Hematopoietic multipotent progenitor cell treated with erythropoietin and hydrocortisone succinate and interleukin-3 and kit ligand, for 17 days (in vitro differentiated cells): ENCODE data around the gene HOXC9.
"Not testable (repeated sequence)": the region's sequence is repeated elsewhere in the genome, so short reads cannot be mapped to it uniquely, and the experiment has no call there.

ENCODE experiments used
- DNase-seq: peaks from one replicate; pipeline ENCODE4 v3.0.0-alpha.2; 2015; ENCODE audit warnings: low spot score

Gene HOXC9

DNA sequence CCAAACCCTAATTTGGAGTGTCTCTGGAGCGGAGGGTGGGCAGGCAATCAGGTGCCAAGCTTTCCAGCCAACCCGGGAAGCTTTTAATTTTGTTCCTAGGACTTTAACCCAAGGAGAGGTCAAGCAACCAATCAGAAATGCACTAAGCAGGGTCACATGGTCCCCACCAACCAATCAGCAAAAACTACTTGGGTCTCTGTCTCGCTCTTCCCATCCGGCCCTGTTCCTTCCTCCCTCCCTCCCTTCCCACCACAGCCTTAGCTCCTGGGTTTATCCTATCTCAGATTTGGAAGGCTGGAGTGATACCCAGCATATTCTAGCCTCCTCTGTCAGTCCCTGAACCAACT is 40.2 kb downstream of the HOXC9 start:
- DNase-seq = no peak

DNA sequence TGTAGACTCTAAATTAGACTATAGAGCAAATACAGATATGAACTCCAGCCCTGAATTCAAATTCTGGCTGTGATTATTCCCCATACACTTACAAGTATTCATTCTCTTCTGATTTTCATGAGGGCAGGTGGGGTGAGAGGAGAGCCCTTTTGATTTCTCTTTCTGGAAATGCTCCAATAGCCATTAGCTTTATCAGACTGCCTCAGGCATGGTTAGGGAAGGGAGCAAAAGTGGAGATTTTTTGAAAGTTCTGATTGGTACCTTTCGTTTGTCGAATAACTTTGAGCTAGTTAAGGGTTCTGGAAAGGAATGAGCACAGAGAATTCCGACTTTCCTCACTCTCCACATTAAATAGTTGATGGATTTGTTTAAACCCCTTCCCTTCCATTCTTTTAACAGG is 40.7 kb downstream of the HOXC9 start:
- no peak for DNase-seq

DNA sequence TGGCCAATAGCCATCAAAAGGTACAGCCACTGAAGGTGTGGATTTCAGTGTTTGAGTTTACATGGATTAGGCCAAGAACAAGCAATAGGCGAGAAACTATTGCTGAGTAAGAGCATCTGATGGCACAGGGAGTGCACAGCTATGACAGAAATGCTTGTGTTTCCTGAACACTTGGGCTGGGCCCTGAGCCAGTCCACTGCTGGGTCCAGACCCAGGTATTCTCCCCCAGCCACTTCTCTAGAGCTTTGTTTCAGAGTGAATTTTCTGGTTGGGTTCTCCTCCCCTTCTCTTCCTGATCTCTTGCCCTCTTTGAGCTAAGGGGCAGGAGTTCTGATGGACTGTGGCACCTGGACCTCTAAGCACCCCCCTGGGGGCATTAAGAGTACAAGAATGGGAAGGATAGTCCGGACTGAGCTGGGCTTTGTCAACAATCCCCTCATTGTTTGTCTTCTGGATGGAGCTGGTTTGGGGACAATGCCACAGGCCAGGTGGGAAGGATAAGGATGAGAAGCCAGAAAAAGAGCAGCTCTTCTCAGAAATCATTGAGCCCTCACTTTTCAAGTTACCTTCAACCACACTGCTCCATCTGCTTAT is 41.2 kb downstream of the HOXC9 start:
- no peak for DNase-seq

DNA sequence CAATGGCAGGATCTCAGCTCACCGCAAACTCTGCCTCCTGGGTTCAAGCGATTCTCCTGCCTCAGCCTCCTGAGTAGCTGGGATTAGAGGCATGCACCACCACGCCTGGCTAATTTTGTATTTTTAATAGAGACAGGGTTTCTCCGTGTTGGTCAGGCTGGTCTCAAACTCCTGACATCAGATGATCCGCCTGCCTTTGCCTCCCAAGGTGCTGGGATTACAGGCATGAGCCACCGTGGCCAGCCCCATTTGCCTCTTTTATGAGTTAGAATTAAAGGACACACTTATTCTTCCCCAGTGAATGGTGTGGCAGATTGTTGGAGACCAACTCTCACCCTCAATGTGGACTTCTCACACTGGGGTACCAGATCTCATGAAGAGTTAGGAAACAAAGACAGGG is 42.1 kb downstream of the HOXC9 start:
- DNase-seq = not testable (repeated sequence)

DNA sequence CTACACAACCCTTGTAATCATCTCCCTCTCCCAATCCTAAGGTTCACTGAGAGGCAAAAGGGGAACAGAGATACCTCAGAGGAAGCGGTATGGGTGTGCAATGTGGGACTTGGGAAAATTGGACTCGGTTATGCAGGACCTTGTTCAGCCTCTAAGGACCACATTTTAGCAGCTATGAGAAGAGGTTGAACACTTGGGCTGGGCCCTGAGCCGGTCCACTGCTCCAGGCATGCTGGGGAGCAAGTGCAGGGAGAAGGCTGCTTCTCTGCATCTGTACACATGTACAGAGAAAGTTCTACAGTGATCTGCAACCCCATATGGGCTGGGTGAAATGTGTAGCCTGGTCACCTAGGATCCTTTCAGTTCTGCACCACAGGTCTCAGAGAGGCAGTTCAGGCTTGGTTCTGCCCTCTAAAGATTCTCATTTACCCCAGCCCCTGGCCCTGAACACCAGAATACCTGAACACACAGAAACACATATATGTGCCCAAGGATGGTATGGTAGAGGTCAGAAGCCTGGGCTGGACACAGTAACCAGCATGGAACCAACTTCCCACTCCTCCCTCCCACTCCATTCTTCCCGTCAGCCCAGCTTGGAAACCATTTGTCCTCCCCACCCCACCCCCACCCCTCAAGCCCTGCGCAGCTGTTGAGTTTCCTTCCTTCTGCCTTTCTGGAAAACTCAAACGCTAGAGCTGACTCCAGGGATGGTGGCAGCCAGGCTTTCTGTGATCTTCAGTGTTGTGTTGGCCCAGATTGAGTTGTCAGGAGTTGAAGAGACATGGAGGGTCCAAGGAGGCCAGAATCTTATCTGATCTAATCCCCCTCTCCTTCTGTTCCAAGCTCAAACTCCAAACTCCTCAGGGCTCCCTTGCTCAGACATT is 43.3 kb downstream of the HOXC9 start:
- no peak for DNase-seq

DNA sequence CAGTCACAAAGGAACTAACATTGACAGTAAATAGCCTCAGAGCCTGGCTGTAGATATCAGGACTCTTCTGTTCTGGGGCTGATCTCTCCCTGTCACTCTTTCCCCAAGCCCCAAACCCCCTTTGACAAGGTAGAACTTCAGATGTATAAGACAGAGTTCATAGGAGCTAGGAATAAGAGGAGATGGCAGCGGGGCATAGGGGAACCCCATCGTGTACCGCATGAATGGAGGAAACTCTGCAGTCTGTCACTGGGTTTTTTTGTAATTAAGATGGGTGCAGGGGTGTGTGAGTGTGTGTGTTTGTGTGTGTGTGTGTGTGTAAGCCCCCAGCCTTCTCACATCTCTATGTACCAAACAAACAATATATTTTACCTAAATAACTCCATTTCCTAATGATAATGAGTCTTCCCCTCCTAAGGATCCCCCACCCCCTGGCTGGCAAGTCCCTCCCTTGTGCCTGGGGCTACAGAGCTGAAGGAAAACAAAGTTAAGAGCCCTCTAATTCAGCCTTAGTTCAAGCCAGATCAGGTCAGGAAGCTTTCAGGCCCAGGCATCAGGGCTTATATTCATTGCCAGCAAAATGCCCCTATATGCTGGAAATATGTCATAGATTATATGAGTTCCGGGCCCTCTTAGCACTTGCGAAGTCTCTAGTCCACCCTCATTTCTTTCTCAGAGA is 44.6 kb downstream of the HOXC9 start:
- no peak for DNase-seq

DNA sequence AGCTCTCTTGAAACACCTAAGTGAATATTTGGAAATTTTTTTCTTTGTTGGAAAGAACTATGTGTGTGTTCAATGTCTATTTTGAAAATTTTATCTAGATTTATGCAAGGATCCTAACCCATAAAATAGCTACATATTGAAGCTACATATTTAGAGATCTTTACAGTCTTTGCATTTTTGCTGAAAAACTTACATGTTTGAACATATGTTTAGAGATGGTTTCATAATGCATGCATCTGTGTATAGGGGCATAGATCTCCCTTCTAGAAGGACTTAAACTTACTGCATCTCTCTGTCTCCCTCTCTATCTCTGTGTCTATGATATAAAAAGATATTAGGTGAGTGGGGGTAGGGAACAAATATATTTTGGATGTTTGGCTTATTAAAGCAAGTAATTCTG is 45.4 kb downstream of the HOXC9 start:
- DNase-seq = no peak

DNA sequence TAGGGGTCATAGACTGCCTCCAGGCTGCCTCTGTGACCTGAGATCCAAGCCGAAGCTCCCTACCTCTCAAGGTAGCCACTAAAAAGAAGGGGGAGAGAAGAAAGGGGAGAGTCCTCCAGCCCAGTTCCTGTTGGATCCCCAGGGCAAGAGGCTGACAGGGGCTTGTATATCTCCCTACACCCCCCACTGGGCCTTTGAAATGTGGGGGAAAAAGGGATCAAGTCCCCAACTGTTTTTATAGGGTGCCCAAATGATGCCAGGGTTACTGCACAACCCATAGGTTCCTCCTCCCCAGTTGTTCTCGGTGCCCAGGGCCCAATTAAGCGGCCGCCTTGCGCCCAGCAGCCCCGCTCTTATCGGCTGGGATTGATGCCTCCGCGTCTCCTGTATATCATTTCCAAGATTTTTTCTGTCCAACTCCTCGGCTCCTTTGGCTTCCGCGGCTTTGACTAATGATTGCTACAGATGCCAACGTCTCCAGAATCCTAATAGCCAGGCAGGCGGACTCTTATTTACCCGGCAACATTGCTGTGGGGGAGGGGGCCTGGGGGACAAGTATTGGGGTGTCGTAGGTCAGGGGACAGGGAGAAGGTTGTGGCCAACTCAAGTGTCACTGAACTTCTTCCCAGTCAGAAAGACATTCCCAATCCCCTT is 46.0 kb downstream of the HOXC9 start:
- no peak for DNase-seq

DNA sequence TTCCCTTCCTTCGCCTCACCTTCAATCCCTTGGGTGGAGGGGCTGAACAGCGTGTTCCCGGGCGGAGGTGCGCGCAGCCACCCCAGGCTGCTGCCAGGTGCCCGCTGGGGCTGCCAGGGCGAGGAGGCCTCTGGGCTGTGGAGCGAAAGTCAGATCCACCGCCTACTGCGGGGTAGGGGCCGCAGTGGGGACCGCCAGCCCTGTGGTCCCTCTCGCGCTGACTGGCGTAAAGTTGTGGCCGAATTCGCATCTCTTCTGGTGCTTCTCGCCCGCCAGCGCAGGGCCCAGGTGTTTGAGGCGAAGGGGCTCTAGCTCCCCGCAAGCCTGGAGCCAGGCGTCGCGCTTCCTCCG is 46.8 kb downstream of the HOXC9 start:
- DNase-seq = no peak

DNA sequence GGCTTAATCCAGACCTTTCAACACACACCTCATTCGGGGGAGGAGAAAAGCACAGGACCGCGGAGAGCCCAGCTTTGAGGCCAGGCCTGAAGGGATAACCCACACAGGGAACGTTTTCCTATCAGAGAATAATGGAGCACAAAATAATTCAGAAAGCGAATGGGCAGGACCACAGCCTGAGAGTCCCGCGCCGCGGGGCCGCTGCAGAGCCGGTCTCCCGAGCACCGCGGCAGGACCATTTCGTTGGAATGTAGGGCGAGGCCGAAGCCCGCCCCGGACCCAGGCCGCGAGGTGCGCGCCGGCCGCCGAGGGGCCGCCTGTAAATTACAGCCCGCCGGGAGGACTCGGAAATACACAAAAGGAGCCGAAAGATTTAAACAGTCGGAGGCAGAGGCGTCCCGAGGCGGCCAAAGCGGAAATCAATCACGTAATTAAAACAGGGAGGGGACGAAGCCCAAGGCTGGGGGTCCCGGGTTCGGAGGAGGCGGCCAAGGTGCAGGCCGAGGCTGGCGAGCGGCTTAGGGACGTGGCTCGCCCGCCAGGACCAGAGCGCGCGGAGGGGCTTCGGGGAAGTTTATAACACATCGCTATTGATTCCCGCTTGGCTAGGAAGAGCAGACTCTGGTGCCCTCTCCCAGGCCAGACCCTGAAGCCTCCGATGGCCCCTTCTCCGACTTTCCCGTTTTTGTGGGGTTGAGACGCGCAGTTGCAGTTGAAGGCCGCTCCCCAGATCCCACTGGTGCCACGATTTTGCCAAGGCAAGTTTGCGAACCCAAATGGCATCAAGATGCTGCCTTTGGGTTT is 47.4 kb downstream of the HOXC9 start:
- DNase-seq = no peak

DNA sequence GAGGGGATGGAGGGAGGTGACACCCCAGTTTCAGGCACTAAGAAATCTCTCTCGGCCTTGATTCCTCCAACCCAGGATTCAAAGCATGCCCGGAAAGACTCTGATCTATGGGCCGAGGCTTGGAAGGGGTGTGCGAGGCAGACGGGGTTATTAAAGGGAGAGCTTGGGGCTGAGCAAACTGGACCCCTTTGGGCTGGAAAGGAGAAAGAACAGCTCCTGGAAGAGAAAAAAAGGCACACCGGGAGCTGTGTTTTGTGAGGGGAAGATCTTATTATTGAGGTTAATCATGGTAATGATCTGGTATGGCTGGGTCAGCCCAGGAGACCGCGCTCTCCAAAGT is 48.0 kb downstream of the HOXC9 start:
- no peak for DNase-seq

DNA sequence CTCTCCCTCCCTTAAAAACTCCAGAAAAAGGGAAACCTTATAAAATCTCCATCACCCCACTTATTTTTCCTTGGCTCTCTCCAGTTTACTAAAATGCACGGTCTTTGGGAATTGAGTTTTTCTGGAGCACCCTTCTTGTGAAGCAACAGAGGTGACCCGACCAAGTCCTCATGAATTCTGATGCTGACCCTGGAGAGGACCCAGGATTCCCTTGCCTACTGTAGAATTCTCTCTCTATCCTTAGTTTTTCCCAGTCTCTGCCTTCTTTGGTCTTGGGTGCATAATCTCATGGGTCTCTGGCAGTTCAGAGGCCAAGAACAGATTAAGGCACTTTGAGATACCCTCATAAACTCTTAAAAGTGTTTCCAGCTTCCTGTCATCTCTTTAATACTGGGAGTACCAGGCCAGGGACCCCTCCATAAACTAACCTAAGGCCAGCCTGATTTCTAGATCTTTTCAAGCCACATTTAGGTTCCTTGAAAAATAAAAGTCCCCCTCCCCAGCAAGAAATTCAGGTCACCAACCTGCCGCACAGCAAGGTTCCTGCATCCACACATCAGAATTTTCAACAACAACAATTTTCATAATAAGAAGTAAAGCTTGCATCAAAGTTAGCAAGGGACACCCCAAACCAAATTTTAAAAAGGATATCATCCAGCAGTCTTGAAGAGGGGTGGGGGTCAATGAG is 48.6 kb downstream of the HOXC9 start:
- no peak for DNase-seq

DNA sequence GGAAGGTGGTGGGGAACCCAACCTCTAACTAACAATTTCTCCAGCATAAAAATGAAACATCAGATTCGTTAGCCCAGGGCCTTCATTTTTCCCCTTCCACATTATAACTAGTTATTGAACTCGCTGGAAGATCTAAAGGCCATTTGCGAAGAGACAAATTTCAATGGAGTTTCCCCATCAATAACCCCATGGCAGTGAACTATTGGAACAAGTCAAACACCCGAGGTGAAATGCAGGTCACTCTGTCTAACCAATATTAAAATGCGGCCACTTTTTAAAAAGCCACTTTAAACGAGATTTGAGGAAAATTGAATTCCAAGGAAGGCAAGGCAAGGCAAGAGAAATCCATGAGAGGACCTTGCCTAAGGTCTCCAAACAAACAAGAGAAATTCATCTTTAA is 49.1 kb downstream of the HOXC9 start:
- DNase-seq = no peak

DNA sequence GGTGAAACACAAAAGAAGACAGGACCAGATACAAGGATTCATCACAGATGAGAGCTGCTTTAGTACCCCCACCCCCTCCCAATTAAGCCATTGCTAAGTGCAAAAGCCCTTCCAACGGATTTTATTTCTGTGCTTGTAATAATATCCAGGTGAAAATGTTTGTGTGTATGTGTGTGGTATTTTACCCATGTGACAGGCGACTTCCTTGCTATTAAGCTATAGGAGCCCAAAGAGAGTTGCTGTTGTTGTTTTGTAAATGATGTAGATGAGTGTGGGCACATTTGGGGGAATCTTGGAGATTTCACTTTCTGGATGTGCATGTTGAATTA is 50.5 kb downstream of the HOXC9 start:
- no peak for DNase-seq

DNA sequence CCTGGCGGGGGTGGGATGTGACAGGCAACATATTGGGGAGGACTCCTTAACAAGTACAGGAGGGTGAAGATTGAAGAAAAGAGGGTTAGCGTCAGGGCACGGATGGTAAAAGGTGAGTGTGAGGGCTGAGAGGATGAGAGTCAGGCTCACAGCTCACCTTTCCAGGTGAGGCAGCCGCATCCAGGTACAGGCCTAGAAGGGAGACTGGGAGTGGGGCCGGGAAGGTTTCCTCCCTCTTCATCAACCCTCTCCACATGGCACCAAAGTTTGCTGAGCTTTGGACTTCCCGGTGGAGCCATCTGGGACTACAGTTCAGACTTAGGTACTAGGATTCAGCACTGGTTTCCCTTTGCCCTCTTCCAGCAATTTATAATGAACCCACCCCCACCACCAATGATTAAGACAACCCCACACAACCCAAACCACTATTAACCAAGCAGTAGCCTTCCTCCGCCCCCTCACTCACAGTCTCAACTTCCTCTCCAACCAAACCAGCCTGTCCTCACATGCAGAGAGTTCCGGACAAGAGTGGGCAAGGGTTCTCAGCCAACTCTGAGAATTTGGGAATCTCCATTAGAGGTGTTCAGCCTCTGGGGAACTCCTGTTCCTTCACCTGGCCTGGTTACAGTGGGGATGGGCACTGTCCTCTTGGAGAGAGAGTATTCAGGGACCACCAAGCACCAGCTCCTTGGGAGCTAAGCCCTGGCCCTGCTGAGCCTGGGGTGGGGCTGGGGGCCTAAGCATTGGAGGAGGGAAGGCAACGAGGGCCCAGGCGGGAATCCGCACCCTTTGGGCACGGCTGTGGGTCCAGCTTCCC is 51.3 kb downstream of the HOXC9 start:
- DNase-seq = no peak

DNA sequence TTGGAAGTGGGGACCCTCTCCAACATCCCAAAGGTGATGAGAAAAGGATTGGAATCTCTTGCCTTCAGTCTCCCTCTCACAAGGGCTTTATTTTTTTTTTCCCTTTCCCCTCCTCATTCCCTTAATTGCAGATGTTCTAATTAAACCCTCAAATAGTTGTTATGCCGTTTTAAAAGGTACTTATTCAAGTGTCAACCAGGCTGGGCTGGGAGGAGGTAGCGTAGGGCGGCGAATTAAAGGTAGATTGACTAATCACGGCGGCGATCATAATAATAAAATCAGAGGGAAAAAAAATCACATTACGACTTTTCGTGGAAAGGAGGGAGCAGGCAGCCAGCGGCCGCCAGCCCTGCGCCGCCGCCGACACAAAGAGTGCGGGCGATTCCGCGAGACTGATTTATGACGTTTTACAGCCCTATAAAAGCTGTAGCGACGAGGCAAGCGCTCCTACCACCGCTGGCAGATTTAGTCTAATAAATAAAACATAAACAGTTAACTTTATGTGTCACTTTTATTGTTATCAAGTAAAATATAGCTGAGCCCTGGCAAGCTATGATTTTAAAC is 52.0 kb downstream of the HOXC9 start:
- no peak for DNase-seq

DNA sequence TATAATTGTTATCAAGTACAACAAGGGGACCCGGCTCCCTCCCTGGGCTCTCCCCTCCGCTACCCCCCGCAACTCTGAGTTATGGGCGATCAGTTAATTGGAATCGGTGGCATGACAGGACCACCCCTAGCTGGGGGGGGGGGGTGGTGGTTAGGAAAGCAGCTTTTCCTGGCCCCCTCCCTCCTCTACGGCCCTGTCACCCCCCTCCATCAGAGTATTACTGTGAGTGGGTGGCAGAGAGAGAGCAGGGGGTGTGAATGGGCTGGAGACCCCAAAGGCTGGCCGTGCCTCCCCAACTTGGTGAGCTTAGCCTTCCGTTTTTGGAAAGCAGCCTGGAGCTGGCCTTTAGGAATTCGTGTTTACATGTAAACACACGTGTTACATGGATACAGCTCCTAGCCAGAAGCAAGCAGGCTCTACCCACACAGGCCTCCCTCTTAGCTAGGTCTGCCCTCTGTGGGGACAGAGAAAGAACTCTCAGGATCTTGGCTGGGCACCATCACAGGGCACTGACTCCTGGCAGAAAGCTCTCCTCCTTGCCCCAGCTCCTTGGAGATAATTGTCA is 52.6 kb downstream of the HOXC9 start:
- no peak for DNase-seq
